HepG2 (cell line): Measurements from ENCODE around the gene TNFAIP8L2. TPM values are rescaled to one million over a fixed set of nuclear protein-coding genes. Genes with fewer than 3 reads are reported as not detected.
A peak's percentile ranks its signal among the peaks of the same experiment; 100 is the strongest.

Experiments
- AKNA ChIP-seq: sonication (generic); formaldehyde crosslinking; IDR thresholded peaks from 2 replicates; pipeline ENCODE4 v1.4.0; 2020; ENCODE audit warnings: missing genetic modification reagents, borderline replicate concordance
- ARNT2 ChIP-seq: sonication (generic); formaldehyde crosslinking; IDR thresholded peaks from 2 replicates; pipeline ENCODE4 v1.8.0; 2022; ENCODE audit warnings: mild to moderate bottlenecking, low read depth, missing genetic modification reagents, moderate library complexity
- CBX1 ChIP-seq: IDR thresholded peaks from one replicate; pipeline ENCODE4 v1.6.1; 2016; ENCODE audit warnings: antibody characterized with exemption, low read depth
- CEBPZ ChIP-seq: IDR thresholded peaks from 2 replicates; pipeline ENCODE4 v1.6.1; 2012; ENCODE audit warnings: low read length, improper control_type of control experiment
- CREM ChIP-seq, 2 experiments: sonication (generic) in 1 of 2; formaldehyde crosslinking in 1 of 2; IDR thresholded peaks; 2 replicates each; pipeline versions ENCODE4 v1.4.0 to v1.6.1; 2016 to 2020; ENCODE audit warnings: antibody characterized with exemption in 1 of 2, mild to moderate bottlenecking in 1 of 2, missing genetic modification reagents in 1 of 2
- DNMT1 ChIP-seq: sonication (generic); formaldehyde crosslinking; IDR thresholded peaks from 2 replicates; pipeline ENCODE4 v1.5.1; 2020; ENCODE audit warnings: mild to moderate bottlenecking, missing genetic modification reagents
- KDM2A ChIP-seq: sonication (generic); formaldehyde crosslinking; IDR thresholded peaks from 2 replicates; pipeline ENCODE4 v1.4.0; 2020; ENCODE audit warnings: low read depth, missing genetic modification reagents, borderline replicate concordance
- SNAPC4 ChIP-seq: sonication (generic); formaldehyde crosslinking; IDR thresholded peaks from 2 replicates; pipeline ENCODE4 v1.4.0; 2020; ENCODE audit warnings: mild to moderate bottlenecking, missing genetic modification reagents
- ZNF510 ChIP-seq: sonication (generic); formaldehyde crosslinking; IDR thresholded peaks from 2 replicates; pipeline ENCODE4 v1.4.0; 2020; ENCODE audit warnings: low read depth, mild to moderate bottlenecking, missing genetic modification reagents
- ZNF710 ChIP-seq: sonication (generic); formaldehyde crosslinking; IDR thresholded peaks from 2 replicates; pipeline ENCODE4 v1.5.0; 2020; ENCODE audit warnings: mild to moderate bottlenecking, missing genetic modification reagents, borderline replicate concordance
- polyA plus RNA-seq, 8 experiments: library from polyadenylated mRNA; depleted of rRNA in 3 of 8; stranded (reverse) in 7 of 8; unstranded in 1 of 8; fragments of >200 nt; fragmentation: Illumina TruSeq in 4 of 8; extraction: Trizol in 4 of 8; gene quantifications; 2 replicates each; pipeline versions ENCODE4 v1.2.1 to v1.2.3, GENCODE V29; 2011 to 2016; ENCODE audit warnings: low read depth in 4 of 8, missing spikeins in 1 of 8, mixed read lengths in 1 of 8; ENCODE audit not compliant: insufficient read depth in 1 of 8
- total RNA-seq, 5 experiments: library from RNA; depleted of rRNA; stranded (reverse); fragments of >200 nt; fragmentation: Illumina TruSeq; extraction: Trizol; gene quantifications; 2 replicates each; pipeline ENCODE4 v1.2.3, GENCODE V29; 2016; ENCODE audit warnings: low read depth in 1 of 5

Gene TNFAIP8L2
- total and polyA plus RNA-seq, 2 of the 13 experiments (the other 11 are each of a cell fraction or from before 2014, with no cell fraction given): not detected

- TF ChIP-seq SNAPC4 (CRISPR knock-in tag) (peak; percentile 83), KDM2A (CRISPR knock-in tag) (peak; percentile 71), ARNT2 (CRISPR knock-in tag) (no peak; the same call in 1 of the 2 replicates), ZNF710 (CRISPR knock-in tag) (peak; percentile 57; the same call in 1 of the 2 replicates), CEBPZ (no peak), AKNA (no peak), CBX1 (no peak), DNMT1 (CRISPR knock-in tag) (no peak; the same call in 1 of the 2 replicates), ZNF510 (CRISPR knock-in tag) (no peak), CREM (IDR thresholded peaks at IDR 0.05) (no peak), CREM (CRISPR knock-in tag; IDR thresholded peaks at IDR 0.05) (no peak)
Measured at GRCh38 chr1:151146412-151147131, 9.9 kb upstream of the TNFAIP8L2 start, which contains the start of gene SEMA6C (continued).
